HG03095 (cell line): Measurements from ENCODE around the gene LMAN2L.

Experiments used
- ATAC-seq: cut with Tn5 transposase; IDR thresholded peaks from one replicate; pipeline ENCODE4 v1.9.1; 2021; ENCODE audit warnings: moderate library complexity; ENCODE audit not compliant: unreplicated experiment

The LMAN2L gene

DNA sequence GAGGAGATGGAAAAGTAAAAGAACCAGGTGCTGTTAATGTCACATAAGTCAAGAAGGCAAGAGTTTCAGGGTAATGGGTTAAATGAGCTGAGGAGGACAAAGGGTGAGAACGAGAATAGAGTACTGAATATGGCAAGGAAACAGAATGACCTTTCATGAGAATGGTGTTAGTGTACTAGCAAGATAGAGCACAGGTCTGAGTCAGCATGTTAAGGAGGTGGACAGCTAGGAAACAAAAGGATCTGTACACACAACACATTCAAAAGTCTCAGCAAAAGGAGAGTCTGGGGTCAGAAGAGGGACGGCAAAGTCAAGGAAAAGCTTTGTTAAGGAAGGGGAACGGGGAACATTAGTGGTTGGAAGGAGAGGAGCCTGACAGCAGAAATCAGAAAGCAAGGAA lies 28.9 kb downstream of the LMAN2L start:
- no peak for ATAC-seq

DNA sequence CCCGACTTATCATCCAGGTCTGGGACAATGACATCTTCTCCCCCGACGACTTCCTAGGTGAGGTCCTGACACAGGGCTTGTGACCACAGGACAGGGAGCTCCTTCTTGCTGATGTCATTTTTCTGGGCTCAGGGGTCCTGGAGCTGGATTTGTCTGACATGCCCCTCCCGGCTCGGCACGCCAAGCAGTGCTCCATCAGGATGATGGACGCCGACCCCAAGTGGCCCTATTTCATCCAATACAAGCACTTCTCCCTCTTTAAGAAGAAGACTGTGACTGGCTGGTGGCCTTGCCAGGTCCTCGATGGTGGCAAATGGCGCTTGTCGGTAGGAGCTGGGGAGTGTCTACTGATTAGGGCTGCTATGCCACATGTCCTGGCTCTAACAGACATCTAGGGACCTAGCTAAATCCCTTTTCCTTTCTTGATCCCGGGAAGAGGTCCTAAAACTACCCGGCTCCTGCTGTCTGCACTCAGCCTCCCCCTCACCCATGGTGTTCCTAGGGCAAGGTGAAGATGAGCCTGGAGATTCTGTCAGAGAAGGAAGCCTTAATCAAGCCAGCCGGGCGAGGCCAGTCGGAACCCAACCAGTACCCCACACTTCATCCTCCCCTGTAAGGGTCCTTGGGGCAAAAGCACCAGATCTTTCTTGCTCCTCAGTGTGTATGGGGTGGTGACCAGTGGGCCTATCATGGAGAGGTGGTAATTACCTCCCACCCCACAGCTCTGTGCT lies 36.7 kb downstream of the LMAN2L start:
- ATAC-seq: no peak

DNA sequence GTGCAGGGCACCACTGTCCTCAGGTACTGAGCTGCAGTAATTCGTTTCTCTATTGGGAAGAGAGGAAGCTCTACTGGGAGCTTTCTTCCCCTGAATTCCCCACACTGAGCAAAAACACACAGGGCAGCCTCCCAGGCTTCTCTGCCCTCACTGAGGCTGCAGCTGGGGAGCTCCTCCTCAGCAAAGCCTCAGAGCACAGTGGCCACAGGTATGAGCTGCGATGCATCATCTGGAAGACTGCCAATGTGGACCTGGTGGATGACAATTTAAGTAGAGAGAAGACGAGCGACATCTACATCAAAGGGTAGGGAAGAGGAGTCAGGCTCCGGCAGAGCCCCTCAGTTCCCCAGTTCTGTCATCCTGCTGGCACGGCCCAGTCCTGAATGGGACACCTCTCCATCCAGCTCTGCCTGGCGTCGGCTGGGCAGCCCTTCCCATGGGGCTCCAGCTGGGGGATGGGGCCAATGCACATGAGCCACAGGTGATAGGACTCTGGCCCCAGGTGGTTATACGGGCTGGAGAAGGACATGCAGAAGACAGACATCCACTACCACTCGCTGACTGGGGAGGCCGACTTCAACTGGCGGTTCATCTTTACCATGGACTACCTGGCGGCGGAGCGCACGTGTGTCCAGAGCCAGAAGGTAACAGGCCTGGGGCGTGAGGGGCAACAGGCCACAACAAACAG lies 37.6 kb downstream of the LMAN2L start:
- ATAC-seq: no peak

DNA sequence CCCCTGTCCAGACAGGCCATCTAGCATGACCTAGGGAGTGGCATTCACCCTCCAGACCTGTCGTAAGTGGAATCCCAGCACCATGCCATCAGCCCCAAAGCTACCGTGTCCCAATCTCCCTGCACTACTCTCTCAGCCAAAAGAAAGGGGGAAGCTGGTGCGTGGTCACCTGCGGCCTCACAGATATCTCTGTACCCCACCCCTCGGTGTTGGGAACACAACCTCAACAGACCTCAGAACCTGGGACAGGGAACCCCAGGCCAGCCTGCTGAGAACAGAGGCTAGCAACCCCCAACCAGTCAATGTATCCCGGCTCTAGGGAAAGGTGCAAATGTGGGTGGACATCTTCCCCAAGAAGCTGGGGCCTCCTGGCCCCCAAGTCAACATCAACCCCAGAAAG lies 38.2 kb downstream of the LMAN2L start:
- ATAC-seq: no peak

DNA sequence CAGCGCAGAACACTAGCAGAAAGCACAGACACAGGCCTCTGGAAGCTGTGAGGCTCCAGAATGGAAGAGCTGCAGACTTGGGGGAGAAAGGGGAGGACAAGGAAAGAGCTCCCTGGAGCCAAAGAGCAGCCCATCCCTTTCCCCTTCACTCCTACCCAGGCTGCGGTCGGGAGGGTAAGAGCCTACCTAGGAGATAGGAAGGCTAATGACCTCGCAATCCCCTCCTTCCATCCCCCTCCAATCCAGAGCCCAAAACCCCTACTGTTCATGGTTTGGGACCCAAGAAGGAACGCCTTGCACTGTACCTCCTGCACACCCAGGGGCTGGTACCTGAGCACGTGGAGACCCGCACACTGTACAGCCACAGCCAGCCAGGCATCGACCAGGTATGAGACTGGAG lies 39.8 kb downstream of the LMAN2L start:
- ATAC-seq: no peak

DNA sequence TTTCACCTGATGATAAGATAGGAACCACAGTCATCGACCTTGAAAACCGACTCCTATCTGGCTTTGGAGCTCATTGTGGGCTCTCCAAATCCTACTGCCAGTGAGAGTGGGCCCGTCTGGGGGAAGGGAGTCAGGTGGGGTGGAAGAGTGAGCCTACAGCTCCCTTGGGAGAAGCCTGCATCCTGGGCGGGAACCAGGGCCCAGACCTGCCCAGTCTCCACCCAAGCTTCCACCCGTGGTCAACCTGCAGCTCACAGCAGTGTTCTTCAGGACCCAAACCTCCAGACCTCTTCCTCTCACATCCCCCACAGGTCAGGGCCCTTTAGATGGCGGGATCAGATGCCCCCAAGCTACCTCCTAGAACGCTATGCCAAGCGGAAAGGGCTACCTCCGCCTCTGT lies 40.2 kb downstream of the LMAN2L start:
- no peak for ATAC-seq

DNA sequence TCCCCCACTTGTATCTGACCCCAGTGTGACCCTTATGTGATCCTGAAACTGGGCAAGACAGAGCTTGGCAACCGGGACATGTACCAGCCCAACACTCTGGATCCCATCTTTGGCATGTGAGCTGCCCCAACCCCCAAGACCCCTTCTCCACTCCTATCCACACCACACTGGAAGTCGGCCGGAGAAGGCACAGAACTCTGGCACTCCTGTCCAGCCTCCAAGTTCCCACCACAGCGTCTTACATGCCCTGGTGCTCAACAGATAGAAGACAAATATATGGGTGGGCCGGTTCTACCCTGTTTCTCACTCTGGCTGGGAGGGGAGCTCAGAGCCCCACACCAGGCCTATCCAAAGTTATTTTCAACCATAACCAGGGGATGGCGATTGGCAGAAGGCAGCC lies 40.8 kb downstream of the LMAN2L start:
- no peak for ATAC-seq

DNA sequence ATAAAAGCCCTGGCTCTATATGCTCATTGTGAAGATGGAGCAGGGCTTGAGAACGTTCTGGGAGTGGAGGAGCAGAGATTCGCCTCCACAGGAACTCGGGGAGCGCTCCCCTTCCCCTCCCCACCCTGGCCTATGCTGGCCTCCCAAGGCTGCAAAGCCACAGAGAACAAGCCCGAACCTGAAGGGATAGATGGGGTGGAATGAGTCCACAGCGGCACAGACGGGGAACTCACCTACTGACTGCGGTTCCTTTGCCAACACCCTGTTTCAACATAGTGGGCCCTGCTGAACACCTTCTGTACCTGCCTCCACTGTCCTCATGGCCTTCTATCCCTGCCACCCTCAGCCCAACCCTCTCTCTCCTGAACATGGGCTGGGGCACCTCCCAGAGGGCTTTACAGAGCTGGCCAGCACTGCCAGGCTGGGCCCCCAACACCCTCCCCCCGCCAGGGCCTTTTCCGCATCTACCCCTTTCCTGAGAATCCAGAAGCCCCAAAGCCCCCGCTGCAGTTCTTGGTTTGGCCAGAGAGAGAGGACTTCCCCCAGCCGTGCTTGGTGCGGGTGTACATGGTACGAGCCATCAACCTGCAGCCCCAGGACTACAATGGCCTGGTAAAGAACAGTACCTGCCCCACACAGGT lies 41.5 kb downstream of the LMAN2L start:
- no peak for ATAC-seq

DNA sequence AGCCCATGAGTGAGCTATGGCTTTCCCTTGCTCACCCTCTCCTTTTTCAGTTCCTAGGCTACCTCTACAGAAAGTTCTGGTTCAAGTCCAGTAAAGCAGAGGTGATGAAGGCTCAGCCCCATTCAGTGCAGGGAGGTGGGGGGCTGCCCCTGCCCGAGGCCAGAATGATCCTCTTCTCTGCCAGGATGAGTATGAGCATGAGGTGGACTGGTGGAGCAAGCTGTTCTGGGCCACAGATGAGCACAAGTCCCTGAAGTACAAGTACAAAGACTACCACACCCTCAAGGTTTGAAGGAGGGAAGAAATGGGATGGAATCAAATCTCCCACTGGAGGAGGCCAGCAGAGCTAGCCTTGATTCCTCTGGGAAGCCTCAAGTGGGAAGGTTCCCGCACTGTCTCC lies 42.4 kb downstream of the LMAN2L start:
- no peak for ATAC-seq

DNA sequence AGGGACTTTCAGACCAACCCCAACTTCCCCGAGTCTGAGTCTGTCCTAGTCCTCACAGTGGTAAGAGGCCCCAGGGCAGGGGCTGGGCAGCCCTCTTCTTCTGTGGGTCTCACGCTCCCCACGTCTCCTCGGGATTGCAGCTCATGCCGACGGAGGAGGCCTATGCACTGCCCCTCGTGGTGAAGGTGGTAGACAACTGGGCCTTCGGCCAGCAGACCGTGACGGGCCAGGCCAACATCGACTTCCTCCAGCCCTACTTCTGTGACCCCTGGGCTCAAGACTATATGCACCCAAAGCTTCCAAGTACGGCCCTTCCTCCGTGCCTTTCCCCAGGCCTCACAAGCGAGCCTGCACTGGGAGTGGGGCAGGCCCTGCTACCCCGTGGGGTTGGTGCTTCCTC lies 44.3 kb downstream of the LMAN2L start:
- ATAC-seq: no peak

DNA sequence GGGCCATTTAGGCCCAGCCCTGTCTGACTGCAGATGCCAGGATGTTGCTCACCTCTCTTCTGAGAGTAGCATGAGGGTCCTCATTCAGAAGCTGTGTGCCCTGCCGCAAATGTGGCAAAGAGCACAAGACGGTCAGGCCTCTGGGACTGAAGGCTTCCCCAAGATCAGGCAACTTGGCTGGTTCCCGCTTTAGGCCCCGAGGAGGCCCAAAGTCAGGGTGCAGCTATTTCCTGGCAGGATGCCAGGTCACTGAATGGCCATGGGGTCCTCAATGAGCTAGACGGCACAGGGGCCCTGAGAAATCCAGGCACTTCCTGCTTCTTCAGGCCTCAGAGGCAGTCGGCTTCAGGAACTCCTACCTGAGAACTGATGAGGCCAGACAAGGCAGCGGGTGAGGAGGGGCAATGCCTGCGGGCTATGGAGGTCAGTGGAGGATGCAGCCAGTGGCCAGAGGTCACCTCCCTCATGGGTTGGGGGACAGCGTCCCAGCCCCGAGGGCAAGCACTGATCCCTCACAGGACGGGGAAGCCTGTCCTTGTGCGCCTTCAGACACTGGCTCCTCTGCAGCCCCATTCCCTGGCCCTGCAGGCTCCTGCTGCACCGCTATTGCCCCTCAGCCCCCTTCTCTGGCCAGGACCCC lies 44.9 kb downstream of the LMAN2L start:
- ATAC-seq: no peak

DNA sequence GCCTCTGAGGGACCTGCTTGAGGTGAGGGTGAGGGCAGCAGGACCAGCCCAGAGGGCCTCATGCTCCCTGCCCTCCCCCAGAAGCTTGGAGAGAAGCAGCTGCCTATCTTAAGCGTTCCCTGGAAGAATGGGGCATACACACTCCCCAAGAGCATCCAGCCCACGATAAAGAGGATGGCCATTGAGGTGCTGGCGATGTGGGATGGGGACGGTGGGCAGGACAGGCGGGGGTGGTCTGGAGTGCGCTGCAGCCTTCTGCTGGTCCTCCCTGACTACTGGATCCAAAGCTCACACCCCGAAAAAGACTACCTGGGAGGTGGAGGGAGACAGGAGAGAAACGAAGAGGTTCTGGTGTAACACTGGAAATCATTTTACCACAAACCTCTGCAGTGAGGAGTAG lies 45.6 kb downstream of the LMAN2L start:
- ATAC-seq: no peak

DNA sequence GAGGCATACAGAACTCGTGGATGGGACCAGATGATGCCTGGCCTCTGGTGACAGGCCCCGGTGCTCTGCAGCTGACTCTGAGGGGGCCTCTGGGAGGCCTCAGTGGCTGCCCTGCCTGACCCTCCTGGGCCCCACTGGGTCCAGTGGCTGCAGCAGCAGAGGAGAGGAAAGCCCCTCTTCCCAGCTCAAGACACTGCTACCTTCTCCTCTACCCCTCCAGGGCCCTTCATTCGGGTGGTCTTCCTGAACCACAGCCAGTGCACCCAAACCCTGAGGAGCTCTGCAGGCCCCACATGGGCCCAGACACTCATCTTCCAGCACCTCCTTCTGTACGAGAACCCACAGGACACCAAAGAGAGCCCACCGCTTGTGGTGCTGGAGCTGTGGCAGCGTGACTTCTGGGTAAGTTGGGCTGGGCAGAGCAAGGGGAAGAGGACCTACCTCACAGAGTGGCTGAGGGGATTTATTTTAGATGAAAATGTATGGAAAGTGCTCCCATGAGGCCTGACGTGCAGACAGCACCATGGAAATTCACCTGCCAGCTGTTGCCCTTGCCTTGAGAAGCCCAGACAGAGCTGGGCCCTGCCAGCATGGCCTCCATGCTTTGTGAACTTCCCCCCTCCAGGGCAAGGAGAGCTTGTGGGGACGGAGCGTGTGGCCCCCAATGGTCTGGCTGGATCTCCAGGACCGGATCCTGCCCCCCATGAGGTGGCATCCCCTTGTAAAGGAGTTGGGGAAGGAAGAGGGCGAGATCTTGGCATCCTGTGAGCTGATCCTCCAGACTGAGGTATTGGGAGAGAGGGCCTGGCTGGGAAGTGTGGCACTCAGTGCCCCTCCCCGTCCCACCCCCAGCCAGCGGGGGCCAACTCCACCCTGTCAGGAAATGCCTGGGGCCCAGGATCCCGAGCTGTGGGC lies 46.3 kb downstream of the LMAN2L start:
- no peak for ATAC-seq

DNA sequence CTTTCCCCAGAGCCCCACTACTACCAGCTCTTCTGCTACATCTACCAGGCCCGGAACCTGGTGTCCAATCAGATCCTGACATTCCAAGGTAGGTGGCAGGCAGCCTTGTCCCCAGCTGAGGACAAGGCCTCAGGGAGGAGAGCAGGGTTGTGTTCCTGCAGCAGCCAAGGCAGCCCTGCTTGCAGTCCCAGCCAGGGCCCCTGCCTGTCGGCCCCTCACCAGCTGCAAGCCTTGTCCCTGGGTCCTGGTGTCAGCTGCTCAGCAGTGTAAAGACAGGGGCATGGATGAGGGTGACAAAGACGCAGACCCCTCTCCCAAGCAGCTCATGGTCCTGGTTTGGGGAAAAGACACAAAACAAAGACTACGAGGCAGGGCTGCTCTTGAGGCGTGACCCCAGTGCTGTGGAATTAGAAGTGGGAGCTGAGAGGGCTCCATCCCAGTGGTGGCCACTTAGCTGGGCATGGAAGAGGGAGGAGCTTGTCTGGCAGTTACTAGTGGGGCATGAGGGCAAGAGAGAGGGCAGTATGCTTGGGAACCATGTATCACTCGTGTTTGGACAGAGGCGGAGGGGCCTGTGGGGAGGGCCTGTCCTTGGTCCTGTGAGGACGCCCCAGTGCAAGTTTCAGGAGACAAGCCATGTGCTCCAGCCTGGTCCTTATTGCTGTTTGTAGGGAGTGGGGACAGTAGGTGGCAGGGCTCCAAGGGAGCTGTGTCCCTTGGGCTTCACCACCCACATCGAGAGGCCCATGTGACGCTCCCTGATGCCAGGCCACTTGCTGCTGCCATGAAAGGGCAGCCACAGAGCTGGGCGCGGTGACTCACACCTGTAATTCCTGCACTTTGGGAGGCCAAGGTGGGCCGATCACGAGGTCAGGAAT lies 47.5 kb downstream of the LMAN2L start:
- no peak for ATAC-seq

DNA sequence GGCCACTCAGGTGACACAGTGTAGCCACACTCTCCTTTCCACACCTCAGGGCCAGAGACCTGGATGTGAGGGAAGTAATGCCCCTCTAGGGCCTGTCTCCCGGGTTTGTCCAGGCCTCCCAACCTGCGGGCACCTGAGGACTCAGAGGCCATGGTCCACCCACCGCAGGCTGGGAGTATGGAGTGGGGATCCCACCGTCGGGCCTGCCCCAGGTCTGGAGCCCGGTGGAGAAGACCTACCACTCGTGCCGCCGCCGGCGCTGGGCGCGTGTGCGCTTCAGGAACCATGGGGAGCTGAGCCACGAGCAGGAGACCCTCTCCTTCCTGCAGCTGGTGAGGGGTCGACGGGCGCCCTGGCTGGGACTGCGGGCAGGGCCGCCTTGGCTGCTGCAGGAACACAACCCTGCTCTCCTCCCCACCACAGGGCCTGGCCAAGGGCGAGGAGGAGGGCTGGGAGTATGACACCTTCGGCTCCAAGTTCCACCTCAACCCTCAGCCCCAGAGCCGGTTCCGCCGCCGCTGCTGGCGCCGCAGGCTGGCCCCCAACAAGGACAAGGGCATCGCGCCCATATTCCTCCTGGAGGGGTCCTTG lies 48.7 kb downstream of the LMAN2L start:
- ATAC-seq: no peak

DNA sequence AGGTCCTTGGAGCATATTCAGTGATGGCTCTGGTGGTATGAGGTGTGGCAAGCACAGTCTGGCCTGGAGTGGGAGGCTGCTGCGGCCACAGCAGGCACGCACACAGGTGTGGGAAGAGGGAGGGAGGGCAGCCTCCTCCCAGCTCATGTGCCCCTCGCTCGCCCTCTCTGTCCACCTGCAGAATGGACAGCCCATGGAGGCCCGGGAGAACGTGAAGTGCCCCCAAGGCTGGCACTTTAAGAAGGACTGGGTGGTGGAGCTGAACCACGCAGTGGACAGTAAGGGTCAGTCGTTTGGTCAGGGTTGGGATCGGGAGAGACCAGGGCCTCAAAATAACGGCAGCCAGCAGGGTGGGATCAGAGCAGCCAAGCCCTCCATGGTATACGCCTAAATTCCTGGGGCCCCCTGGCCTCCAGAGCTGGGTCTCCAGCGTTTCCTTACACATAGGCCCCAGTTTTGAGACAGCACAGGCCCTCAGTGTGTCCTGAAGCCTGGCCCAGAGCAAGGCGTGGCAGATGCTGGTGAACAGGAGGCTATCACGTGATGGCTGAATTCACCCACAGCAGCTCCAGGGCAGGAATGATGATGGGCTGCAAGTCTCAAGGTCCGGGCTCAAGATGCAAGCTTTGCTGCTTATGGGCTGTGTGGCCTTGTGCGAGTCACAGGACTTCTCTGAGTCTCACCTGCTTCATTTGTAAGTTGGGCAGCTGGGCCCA lies 49.4 kb downstream of the LMAN2L start:
- ATAC-seq: no peak

DNA sequence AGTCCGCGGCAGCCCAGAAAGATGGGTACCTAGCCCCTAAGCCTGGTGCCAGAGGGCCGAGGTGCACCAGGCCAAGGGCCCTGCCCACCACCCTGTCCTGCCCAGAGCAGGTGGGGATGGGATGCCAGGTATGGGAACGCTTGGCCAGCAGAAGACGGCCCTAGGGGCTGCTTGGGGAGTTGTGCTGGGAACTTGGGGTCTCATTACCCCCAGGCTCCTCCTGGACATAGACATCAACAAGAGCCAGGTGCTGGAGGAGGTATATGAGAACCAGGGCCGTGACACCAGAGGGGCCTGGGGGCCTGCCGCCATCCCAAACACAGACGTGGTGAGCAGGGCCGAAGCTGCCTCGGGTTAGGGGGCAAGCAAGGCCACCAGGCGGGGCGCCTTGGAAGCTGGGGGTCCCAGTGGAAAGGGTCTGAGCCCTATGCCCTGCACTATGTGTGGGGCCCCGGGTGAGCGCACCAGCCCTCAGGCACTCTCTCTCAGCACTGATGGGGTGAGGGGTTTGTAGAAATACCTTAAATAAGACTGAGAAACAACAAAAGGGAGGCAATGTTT lies 50.4 kb downstream of the LMAN2L start:
- no peak for ATAC-seq

DNA sequence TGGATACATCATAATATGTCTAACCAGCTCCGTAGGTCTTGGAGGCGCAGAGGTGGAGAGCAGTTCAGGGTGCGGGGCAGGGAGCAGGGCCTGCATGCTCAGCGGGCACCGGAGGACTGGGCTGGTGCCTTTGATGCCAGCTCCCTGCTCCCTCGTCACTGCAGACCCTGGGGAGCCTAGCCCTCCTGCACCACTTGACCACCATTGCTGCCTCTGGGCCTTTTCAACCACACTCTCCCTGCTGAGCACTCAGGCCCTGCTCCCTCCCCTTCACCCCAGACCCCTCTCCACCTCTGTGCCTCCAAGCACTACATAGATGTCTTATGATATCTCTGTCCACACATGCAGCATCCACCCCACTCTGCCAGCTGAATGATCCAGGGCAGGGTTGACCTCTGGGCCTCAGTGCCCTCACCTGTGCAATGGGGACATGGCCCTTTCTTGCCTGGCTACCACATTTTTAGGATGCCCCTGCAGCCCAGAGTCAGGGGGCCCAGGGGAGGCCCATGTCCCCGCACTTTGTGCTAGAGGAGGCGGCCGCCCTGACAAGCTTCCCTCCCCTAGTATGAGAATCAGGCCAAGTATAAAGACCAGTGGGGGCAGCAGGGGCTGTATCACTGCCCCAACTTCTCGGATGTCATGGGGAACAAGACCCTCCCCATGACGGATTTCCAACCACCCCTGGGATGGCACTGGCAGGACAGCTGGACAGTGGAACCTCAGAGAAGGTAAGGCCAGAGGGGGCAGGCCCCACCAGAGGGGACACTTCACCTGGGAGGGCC lies 51.0 kb downstream of the LMAN2L start:
- ATAC-seq: no peak
